GM19238 (cell line): ENCODE data around the gene TMEM26.
"Not testable (repeated sequence)": the region's sequence is repeated elsewhere in the genome, so short reads cannot be mapped to it uniquely, and the experiment has no call there.

Experiments used
- DNase-seq: peaks from one replicate; pipeline ENCODE4 v3.0.0; 2011; ENCODE audit warnings: low spot score; ENCODE audit not compliant: insufficient read length

TMEM26 gene

GRCh38 chr10:61400524-61400923 lies 52.7 kb downstream of the TMEM26 start:
- no peak for DNase-seq

- no peak for DNase-seq
Observed at GRCh38 chr10:61399406-61399805, 53.8 kb downstream of the TMEM26 start.

- no peak for DNase-seq
Observed at GRCh38 chr10:61398366-61399129, 54.6 kb downstream of the TMEM26 start.

GRCh38 chr10:61397175-61397986 lies 55.8 kb downstream of the TMEM26 start:
- no peak for DNase-seq

GRCh38 chr10:61391281-61391680 lies 61.9 kb downstream of the TMEM26 start:
- no peak for DNase-seq

- DNase-seq, result peak; percentile 5
Observed at GRCh38 chr10:61390851-61391250, 62.3 kb downstream of the TMEM26 start.

GRCh38 chr10:61389887-61390286 lies 63.3 kb downstream of the TMEM26 start:
- DNase-seq, result no peak

- not testable (repeated sequence) for DNase-seq
Observed at GRCh38 chr10:61388986-61389385, 64.2 kb downstream of the TMEM26 start.

- DNase-seq, result no peak
Observed at GRCh38 chr10:61385231-61386001, 67.8 kb downstream of the TMEM26 start.

- not testable (repeated sequence) for DNase-seq
Observed at GRCh38 chr10:61381153-61381552, 72.0 kb downstream of the TMEM26 start.

- no peak for DNase-seq
Observed at GRCh38 chr10:61378865-61379264, 74.3 kb downstream of the TMEM26 start.

- DNase-seq, result no peak
Observed at GRCh38 chr10:61376908-61377368, 76.2 kb downstream of the TMEM26 start.

GRCh38 chr10:61376377-61376776 lies 76.8 kb downstream of the TMEM26 start:
- DNase-seq, result no peak

- no peak for DNase-seq
Observed at GRCh38 chr10:61366365-61366764, 86.8 kb downstream of the TMEM26 start.

- no peak for DNase-seq
Observed at GRCh38 chr10:61364619-61365018, 88.6 kb downstream of the TMEM26 start.

- DNase-seq, result no peak
Observed at GRCh38 chr10:61363006-61363405, 90.2 kb downstream of the TMEM26 start.

GRCh38 chr10:61359452-61359851 lies 93.7 kb downstream of the TMEM26 start:
- DNase-seq, result no peak

GRCh38 chr10:61357687-61358086 lies 95.5 kb downstream of the TMEM26 start:
- no peak for DNase-seq
